Chondrocyte (in vitro differentiated cells): Measurements from ENCODE around the gene EIF1B. TPM values are rescaled to one million over a fixed set of nuclear protein-coding genes. Genes with fewer than 3 reads are reported as not detected.

Source experiments
- DNase-seq: peaks from one replicate; pipeline ENCODE4 v3.0.0; 2021; ENCODE audit warnings: mixed read lengths, low spot score
- H3K27ac Mint-ChIP-seq: one replicate; pipeline ENCODE4 v1.8.0; 2021; ENCODE audit warnings: mild to moderate bottlenecking, moderate library complexity, mixed read lengths; ENCODE audit not compliant: unreplicated experiment
- H3K27me3 Mint-ChIP-seq: 2 replicates; pipeline ENCODE4 v1.8.0; 2021; ENCODE audit warnings: low read depth, mixed read lengths
- H3K36me3 Mint-ChIP-seq: 2 replicates; pipeline ENCODE4 v1.8.0; 2021; ENCODE audit warnings: low read depth, mixed read lengths
- H3K4me1 Mint-ChIP-seq: 2 replicates; pipeline ENCODE4 v1.8.0; 2021; ENCODE audit warnings: low read depth, mild to moderate bottlenecking, mixed read lengths
- H3K4me3 Mint-ChIP-seq: one replicate; pipeline ENCODE4 v1.8.0; 2021; ENCODE audit warnings: mild to moderate bottlenecking, moderate library complexity, mixed read lengths; ENCODE audit not compliant: unreplicated experiment
- H3K9me3 Mint-ChIP-seq: 2 replicates; pipeline ENCODE4 v1.8.0; 2021; ENCODE audit warnings: low read depth, mixed read lengths
- long read RNA-seq: library from polyadenylated mRNA; stranded (forward); transcript quantifications from one replicate; pipeline ENCODE4 v2.0.0, GENCODE V29; 2021
- total RNA-seq: library from RNA; stranded (reverse); gene quantifications from 3 replicates; pipeline ENCODE4 v1.2.1, GENCODE V29; 2021
- TF ChIP-seq, protein P1 (sequence below): fragments of 200-600 bp; sonication (generic); IDR thresholded peaks from 2 replicates; pipeline ENCODE4 v1.5.0; 2021; ENCODE audit warnings: antibody characterized with exemption, mild to moderate bottlenecking, moderate library complexity

Gene EIF1B
- total RNA-seq: 36.5 to 58.8 TPM (median 58.1 TPM) in 3 replicates
- long read RNA-seq, transcript EIF1B-201 (4 exons, 1,010 nt): major isoform, 54 of 128 reads
- long read RNA-seq, partial matches to known transcripts: 0 of 128 reads
- long read RNA-seq, other reads (novel, unspliced or antisense): 74 of 128 reads

DNA sequence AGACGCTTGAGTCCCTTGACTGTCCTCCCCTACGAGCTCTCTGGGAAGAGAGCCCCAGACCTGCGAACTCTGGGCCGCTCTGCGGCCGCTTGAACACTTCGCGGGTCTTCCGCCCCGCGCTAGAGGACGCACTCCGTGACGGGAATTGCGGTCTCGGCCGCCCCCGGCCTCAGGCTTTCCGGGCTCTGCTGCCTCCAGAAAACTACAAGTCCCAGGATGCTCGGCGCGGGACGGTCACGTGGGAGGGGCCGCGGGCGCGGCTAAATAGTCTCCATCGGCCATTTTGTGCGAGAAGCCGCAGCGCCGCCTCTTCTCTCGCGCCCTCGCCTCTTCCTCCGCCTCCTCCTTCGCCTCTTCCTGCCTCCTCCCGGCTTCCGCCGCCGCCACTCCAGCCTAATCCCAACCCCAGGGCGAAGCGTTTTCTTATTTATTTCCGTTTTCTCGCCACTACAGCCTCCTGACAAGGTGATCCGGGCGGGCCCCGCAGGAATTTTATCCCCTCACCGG is at the start of gene EIF1B:
Gene EIF1B (plus strand): TSS at position 290 of the 507 bp plus-strand sequence. CDS start 235 bp downstream, outside the sequence.
- H3K4me3 Mint-ChIP-seq: peak within 1 kb of the TSS; percentile 100
- TF ChIP-seq, protein P1, sequence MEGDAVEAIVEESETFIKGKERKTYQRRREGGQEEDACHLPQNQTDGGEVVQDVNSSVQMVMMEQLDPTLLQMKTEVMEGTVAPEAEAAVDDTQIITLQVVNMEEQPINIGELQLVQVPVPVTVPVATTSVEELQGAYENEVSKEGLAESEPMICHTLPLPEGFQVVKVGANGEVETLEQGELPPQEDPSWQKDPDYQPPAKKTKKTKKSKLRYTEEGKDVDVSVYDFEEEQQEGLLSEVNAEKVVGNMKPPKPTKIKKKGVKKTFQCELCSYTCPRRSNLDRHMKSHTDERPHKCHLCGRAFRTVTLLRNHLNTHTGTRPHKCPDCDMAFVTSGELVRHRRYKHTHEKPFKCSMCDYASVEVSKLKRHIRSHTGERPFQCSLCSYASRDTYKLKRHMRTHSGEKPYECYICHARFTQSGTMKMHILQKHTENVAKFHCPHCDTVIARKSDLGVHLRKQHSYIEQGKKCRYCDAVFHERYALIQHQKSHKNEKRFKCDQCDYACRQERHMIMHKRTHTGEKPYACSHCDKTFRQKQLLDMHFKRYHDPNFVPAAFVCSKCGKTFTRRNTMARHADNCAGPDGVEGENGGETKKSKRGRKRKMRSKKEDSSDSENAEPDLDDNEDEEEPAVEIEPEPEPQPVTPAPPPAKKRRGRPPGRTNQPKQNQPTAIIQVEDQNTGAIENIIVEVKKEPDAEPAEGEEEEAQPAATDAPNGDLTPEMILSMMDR: peak; percentile 95
- DNase-seq: peak; percentile 97
- peaks cover 28% of the 10 kb centered on the region for H3K4me1 Mint-ChIP-seq
- peak within 1 kb of the TSS; percentile 100 for H3K27ac Mint-ChIP-seq
- no peaks in the 10 kb centered on the region for H3K27me3 Mint-ChIP-seq
- H3K36me3 Mint-ChIP-seq: peaks cover 18% of the 10 kb centered on the region
- no peaks in the 10 kb centered on the region for H3K9me3 Mint-ChIP-seq

DNA sequence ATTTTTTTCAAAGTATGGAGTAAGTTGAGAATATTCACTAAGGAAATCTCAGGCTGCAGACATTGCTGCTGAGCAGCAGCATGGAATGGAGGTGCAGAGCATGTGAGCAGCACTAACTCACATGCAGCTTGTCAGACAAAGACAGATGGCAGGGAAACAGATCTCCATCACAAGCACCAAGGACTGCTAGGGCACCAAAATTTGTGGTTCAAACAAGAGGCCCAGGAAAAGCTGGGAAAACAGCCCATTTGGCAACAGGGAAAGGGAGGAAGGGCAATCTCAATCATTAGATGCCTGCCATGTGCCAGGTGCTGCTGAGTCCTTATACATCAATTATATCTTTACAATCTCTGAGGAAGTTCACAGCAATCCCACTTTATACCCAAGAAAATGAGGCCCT is 47.2 kb upstream of the EIF1B start:
- Mint-ChIP-seq H3K9me3 (no peaks in the 10 kb centered on the region), H3K27me3 (no peaks in the 10 kb centered on the region), H3K4me3 (no peak overlapping the region)

DNA sequence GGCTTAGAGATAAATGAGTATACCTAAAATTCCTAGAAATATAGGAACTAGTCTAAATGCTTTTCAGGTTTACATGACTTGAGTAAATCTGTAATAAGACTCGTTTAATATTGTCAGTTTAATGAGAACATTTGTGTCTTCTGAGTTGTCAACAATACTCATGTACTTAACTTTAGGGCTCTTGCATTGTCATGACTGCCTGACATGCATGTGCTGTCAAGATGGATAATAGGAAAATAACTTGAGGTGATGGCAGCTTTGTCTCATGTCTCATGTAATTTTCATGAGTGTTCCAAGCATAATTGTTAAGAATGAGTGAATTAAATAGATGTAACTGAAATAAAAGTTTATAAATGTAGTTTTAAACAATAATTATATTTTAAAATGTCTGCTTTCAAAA is 45.1 kb upstream of the EIF1B start:
- Mint-ChIP-seq H3K36me3 (no peaks in the 10 kb centered on the region), H3K4me3 (no peak overlapping the region), H3K4me1 (no peaks in the 10 kb centered on the region), H3K27me3 (no peaks in the 10 kb centered on the region), H3K27ac (no peak overlapping the region), H3K9me3 (no peaks in the 10 kb centered on the region)
- DNase-seq: no peak
- TF ChIP-seq, protein P1: no peak

More for the DNA sequence above, 47.2 kb upstream of the EIF1B start:
- Mint-ChIP-seq H3K27ac (no peak overlapping the region), H3K4me1 (no peaks in the 10 kb centered on the region), H3K36me3 (no peaks in the 10 kb centered on the region)
- no peak for DNase-seq
- TF ChIP-seq, protein P1: no peak

DNA sequence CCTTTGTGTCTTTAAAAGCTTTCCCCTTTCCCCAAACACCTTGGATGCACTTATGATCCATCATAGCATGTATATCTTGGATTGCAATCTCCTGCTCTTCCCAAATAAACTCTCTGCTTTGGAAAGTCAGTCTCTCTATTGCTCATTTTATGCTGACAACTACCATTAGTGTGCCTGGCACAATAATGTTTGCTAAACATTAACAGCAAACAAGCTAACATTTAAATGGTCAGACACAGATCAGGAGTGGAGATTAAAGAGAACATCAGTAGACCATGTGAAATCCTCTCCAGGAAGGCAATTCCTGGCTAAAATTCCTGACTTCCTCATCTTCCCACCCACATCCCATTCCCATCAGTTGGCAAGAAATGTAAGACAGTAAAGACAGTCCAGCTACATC is 44.3 kb upstream of the EIF1B start:
- H3K27me3 Mint-ChIP-seq: peaks cover 1% of the 10 kb centered on the region
- no peak overlapping the region for H3K4me3 Mint-ChIP-seq
- H3K36me3 Mint-ChIP-seq: no peaks in the 10 kb centered on the region
- no peak for DNase-seq
- H3K4me1 Mint-ChIP-seq: no peaks in the 10 kb centered on the region
- H3K9me3 Mint-ChIP-seq: peaks cover 1% of the 10 kb centered on the region
- no peak overlapping the region for H3K27ac Mint-ChIP-seq
- TF ChIP-seq, protein P1: no peak

DNA sequence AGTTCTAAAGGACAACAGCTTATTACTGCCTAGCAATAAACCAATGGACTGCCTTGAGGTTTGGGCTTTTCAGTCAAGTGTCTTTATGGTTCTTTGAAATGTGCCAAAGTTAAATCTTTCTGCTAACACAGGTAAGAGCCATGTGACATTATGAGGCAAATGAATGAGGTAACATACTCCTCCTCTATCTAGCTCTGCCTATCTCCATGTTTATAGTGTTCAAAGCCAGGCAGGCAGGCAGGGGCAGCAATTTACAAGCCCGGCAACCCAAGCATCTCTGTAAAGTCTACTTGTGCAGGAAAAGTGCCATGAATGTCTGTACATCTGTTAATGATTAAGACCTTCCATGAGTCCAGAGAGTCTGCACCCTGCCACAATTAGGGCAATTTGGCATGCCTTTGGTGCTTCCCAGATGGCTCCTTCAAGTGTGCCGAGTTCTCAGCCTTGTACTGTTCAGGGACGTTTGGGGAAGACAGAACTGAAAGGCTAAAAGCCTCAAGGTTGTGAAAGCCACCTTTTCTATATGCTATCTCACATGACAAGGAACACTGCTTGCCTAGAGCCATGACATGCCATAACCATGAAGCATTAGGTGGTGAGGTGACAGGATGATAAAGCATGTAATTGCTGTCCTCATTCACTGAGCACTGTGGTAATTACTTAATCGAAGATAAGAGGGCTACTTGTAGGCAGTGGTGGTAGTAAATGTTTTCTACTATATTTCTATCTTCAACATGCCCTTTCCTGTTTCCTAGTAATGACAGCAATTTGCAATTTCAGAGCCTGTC is 41.4 kb upstream of the EIF1B start:
- H3K27me3 Mint-ChIP-seq: peaks cover 5% of the 10 kb centered on the region
- H3K36me3 Mint-ChIP-seq: no peaks in the 10 kb centered on the region
- peaks cover 9% of the 10 kb centered on the region for H3K9me3 Mint-ChIP-seq
- TF ChIP-seq, protein P1: no peak
- no peak overlapping the region for H3K4me3 Mint-ChIP-seq
- DNase-seq: no peak
- H3K4me1 Mint-ChIP-seq: no peaks in the 10 kb centered on the region
- H3K27ac Mint-ChIP-seq: no peak overlapping the region
